ENCODE data around the gene CRTC3. TPM values are rescaled to one million over a fixed set of nuclear protein-coding genes. Genes with fewer than 3 reads are reported as not detected.

The CRTC3 gene
- total RNA-seq, 1 experiment from 2014 or later: 45.0 TPM

DNA sequence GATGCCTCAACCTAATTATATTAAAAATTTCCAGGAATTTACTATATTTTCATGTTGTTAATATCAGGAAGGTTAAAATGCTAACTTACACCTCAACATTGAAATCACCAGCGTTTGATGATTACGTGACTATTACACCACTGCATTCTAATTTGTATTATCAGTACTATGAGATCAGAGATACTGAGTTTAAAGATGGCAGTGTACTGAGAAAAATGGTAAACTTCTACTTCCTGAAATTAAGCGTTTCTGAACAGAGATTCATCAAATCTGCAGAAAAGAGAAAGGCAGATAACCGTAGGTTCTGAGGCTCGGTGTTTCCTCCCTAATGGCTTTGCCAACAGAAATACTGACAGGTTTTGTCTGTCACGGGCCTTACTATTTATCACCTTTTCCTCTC is 69.9 kb downstream of the CRTC3 start:
- ChIA-PET CTCF (no interaction called here), POLR2A (no interaction called here)
- Histone ChIP-seq H3K36me3 (ENCODE audit: control insufficient read depth, insufficient read depth, low read length) (no peaks in the 10 kb centered on the region), H3K4me3 (ENCODE audit: low read depth in 2 of 2, low read length in 2 of 2) (no peak overlapping the region), H3K27me3 (ENCODE audit: control insufficient read depth, insufficient read depth, low read length) (no peaks in the 10 kb centered on the region), H3K4me1 (ENCODE audit: control insufficient read depth, insufficient read depth, low read length) (no peaks in the 10 kb centered on the region), H3K27ac (ENCODE audit: low read length) (no peak overlapping the region), H3K9me3 (ENCODE audit: control insufficient read depth, insufficient read depth, low read depth, low read length) (no peaks in the 10 kb centered on the region)
- TF ChIP-seq, protein P1, sequence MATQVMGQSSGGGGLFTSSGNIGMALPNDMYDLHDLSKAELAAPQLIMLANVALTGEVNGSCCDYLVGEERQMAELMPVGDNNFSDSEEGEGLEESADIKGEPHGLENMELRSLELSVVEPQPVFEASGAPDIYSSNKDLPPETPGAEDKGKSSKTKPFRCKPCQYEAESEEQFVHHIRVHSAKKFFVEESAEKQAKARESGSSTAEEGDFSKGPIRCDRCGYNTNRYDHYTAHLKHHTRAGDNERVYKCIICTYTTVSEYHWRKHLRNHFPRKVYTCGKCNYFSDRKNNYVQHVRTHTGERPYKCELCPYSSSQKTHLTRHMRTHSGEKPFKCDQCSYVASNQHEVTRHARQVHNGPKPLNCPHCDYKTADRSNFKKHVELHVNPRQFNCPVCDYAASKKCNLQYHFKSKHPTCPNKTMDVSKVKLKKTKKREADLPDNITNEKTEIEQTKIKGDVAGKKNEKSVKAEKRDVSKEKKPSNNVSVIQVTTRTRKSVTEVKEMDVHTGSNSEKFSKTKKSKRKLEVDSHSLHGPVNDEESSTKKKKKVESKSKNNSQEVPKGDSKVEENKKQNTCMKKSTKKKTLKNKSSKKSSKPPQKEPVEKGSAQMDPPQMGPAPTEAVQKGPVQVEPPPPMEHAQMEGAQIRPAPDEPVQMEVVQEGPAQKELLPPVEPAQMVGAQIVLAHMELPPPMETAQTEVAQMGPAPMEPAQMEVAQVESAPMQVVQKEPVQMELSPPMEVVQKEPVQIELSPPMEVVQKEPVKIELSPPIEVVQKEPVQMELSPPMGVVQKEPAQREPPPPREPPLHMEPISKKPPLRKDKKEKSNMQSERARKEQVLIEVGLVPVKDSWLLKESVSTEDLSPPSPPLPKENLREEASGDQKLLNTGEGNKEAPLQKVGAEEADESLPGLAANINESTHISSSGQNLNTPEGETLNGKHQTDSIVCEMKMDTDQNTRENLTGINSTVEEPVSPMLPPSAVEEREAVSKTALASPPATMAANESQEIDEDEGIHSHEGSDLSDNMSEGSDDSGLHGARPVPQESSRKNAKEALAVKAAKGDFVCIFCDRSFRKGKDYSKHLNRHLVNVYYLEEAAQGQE (IDR thresholded peaks at IDR 0.05; ENCODE audit: insufficient read depth in 1 of 2, low read depth in 2 of 2, low read length in 1 of 2): no peak
- no TSS peak for BruUV-seq (replicated peaks)
- intact Hi-C loops (cut with micrococcal nuclease; ENCODE audit: unreplicated experiment): no loop called here
- DNase-seq (ENCODE audit: low read depth, low spot score): no peak
- no peak for ATAC-seq
- in situ Hi-C loops (cut with HindIII; ENCODE audit: low pct_unique_long_range_greater_than_20kb, low sequenced_read_pairs): no loop called here

DNA sequence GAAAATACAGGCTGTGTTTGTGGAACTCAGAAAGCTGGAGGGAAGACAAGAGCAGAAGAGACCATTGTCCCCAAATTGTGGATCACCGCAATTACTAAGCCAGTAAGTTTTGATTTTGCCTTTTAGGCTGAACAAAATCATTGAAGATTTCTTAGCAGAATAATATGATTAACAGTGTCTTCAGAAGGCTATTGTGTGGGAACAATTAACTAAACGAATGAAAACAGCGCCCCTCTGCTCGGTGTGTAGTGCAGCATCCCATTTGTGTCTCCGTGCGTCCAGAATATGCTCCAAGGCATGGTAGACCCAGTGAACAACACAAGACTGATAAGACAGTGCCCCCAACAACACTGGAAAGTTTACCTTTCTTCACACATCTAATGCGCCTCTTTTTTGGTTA is 71.2 kb downstream of the CRTC3 start:
- intact Hi-C loops (cut with micrococcal nuclease; ENCODE audit: unreplicated experiment): no loop called here
- in situ Hi-C loops (cut with HindIII; ENCODE audit: low pct_unique_long_range_greater_than_20kb, low sequenced_read_pairs): no loop called here
- ChIA-PET POLR2A (no interaction called here), CTCF (interaction anchor here (0.7 kb wide), 1 partner anchor 289 kb away, joined by 3 read pairs; no protein-coding TSS in a partner anchor)
- no peak for ATAC-seq
- no peak for TF ChIP-seq POLR2AphosphoS5 (IDR thresholded peaks at IDR 0.05; ENCODE audit: low read depth, low read length)
- TF ChIP-seq, protein P2, sequence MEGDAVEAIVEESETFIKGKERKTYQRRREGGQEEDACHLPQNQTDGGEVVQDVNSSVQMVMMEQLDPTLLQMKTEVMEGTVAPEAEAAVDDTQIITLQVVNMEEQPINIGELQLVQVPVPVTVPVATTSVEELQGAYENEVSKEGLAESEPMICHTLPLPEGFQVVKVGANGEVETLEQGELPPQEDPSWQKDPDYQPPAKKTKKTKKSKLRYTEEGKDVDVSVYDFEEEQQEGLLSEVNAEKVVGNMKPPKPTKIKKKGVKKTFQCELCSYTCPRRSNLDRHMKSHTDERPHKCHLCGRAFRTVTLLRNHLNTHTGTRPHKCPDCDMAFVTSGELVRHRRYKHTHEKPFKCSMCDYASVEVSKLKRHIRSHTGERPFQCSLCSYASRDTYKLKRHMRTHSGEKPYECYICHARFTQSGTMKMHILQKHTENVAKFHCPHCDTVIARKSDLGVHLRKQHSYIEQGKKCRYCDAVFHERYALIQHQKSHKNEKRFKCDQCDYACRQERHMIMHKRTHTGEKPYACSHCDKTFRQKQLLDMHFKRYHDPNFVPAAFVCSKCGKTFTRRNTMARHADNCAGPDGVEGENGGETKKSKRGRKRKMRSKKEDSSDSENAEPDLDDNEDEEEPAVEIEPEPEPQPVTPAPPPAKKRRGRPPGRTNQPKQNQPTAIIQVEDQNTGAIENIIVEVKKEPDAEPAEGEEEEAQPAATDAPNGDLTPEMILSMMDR (IDR thresholded peaks at IDR 0.05): no peak
- TF ChIP-seq SIN3A (IDR thresholded peaks at IDR 0.05; ENCODE audit: borderline replicate concordance, insufficient read depth, low read depth, low read length): no peak
- TF ChIP-seq, protein P1 (IDR thresholded peaks at IDR 0.05; ENCODE audit: insufficient read depth in 1 of 2, low read depth in 2 of 2, low read length in 1 of 2): no peak
- TF ChIP-seq TCF7L2 (IDR thresholded peaks at IDR 0.05; ENCODE audit: low read depth, low read length): no peak
- Histone ChIP-seq H3K27me3 (ENCODE audit: control insufficient read depth, insufficient read depth, low read length) (no peaks in the 10 kb centered on the region), H3K9me3 (ENCODE audit: control insufficient read depth, insufficient read depth, low read depth, low read length) (no peaks in the 10 kb centered on the region), H3K4me3 (ENCODE audit: low read depth in 2 of 2, low read length in 2 of 2) (no peak overlapping the region), H3K36me3 (ENCODE audit: control insufficient read depth, insufficient read depth, low read length) (no peaks in the 10 kb centered on the region), H3K27ac (ENCODE audit: low read length) (no peak overlapping the region), H3K4me1 (ENCODE audit: control insufficient read depth, insufficient read depth, low read length) (no peaks in the 10 kb centered on the region)
- no TSS peak for BruUV-seq (replicated peaks)
- no peak for DNase-seq (ENCODE audit: low read depth, low spot score)

Data from Panc1 (cell line).